Fibroblast of skin of right biceps (primary cell): ENCODE measurements around the gene MBD3.
"Not testable (repeated sequence)": the region's sequence is repeated elsewhere in the genome, so short reads cannot be mapped to it uniquely, and the experiment has no call there.

Source experiments
- DNase-seq: peaks from one replicate; pipeline ENCODE4 v3.0.0-alpha.2; 2013

Gene MBD3

DNA sequence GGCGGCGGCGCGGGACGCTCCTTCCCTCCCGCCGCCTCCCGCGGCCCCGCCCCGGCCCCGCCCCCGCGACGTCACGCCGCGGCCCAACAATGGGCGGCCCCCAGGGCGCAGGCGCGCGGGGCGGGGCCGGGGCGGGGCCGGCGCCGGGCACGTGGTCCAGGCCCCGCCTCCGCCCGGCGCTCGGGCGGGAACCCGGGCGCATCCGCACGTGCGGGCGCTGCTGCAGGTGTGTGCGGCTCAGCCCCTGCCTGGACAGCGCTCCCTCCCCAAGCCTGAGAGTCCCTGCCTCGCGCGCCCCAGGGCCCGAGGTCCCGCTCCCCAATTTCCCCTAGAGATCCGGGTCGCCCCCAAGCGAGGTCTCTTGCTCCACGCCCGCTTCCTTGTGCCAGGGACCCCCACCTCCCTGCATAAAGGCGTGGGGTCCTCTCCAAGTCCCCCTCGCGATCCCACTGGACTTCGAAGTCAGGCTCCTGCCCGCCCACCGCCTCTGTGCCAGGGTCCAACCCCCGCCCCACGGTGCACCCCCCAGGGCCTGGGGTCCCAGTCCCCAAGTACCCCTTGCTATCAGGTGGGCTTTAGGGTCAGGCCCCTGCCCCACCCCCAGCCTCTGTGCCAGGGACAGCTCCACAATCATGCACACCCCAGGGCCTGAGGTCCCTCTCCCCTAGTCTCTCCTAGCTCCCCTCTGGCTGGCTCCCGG, 24.2 kb downstream of the MBD3 start, which contains the start of gene MEX3D:
Gene MEX3D (minus strand): TSS at position 6 of the 700 bp plus-strand sequence. CDS start 267 bp downstream, outside the sequence.
- DNase-seq: peak; percentile 84

DNA sequence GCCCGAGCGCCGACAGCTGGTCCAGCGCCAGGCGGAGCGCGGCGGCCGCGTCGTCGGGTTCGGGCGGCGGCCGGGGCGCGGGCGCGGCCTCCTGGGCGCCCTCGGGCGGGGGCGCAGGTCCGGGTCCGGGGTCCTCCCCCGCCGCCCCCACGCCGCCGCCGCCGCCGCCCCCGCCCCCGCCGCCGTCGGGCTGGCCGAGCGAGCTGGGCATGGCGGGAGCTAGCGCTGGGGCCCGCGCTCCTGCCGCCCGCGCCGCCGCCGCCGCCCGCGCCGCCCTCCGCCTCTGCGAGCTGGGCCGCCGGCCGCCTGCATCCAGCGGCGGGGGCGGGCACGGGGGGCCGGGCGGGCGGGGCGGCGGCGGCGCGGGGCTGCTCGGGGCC, 24.8 kb downstream of the MBD3 start:
- no peak for DNase-seq

GRCh38 chr19:1567116-1567847, 25.4 kb downstream of the MBD3 start:
- DNase-seq: no peak

GRCh38 chr19:1566392-1567115, 26.1 kb downstream of the MBD3 start:
- peak; percentile 88 for DNase-seq

DNA sequence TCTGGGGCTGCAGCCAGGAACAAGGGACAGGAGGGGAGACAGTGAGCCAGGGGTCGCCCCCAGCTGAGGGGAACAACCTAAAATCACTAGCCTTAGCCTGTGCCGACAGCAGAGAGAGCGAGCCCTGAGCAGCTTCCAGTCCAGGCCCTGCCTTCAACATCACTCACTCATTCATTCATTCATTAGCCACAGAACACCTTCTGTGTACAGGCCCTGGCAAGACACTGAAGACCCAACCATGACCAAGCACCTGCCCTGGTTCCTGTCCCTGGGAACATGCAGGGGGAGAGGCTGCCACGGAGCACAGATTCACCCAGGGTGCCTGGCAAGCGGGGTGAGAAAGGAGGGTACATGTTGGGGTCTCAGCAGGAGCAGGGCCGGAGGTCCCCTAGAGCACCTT, 29.4 kb downstream of the MBD3 start:
- no peak for DNase-seq

DNA sequence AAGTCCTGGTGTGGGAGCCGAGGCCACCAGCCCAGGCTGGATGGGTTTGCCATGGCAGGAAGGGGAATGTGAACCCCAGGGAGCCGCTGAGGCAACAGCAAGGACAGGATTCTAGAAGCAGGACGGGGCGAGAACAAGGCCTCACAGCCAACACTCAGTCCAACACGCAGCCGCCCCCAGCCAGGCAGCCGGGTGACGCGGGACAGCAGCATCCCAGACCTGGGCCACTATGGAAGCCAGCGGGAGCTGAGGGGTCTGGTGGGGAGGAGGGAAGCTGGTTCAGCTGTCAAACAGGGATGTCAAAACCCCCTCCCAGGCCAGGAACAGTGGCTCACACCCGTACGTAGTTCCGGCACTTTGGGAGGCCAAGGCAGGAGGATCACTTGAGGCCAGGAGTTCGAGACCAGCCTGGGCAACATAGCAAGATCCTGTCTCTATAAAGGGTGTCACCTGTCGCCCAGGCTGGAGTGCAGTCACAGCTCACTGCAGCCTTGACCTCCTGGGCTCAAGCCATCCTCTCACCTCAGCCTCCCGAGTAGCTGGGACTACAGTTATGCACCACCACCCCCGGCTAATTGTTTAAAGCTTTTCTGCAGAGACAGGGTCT, 31.3 kb downstream of the MBD3 start:
- no peak for DNase-seq

GRCh38 chr19:1560286-1560882, 32.3 kb downstream of the MBD3 start:
- no peak for DNase-seq

DNA sequence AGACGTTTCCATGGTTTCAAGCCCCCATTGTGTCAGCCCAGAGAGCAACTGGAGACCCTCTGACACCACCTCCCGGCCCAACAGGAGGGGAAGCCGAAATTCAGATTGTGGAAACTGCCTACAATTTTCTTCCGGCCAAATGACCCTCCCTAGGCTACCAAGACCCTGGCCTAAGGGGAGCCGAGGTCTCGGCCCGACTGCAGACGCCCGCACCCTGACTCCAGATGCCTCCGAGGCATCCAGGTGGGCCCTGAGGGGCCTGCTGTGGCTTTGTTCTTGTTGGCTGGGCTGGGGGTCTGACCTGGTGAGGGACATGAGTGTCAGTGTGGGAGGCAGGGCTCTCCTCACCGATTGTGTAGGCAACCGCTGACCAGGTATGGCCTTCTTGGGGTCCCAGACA, 34.1 kb downstream of the MBD3 start:
- DNase-seq: no peak

GRCh38 chr19:1556390-1557070, 36.1 kb downstream of the MBD3 start:
- DNase-seq: no peak

- DNase-seq: no peak
Measured at GRCh38 chr19:1555487-1556389, 36.9 kb downstream of the MBD3 start.

DNA sequence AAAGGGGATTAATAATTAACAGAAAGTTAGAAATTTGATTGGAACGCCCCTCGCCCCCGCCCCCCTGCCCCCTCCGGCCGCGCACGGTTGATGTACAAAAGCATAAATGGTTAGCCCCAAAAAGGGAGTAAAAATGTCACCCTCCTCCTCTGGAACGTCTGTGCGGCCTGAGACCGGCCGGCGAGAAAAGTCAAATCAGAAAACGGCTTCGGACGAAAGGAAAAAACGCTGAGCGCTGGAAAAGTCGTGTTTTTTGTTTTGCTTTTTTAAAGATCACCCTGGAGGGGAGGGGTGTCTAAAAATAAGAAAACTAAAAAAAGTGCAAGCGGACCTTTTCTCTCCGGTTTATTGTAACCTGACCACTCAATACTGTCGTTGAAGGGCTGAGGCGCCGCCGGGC, 37.7 kb downstream of the MBD3 start:
- DNase-seq: no peak

GRCh38 chr19:1553415-1553814, 39.2 kb downstream of the MBD3 start:
- DNase-seq: no peak

GRCh38 chr19:1551068-1552040, 41.3 kb downstream of the MBD3 start:
- DNase-seq: no peak

- DNase-seq: no peak
Measured at GRCh38 chr19:1549332-1549945, 43.2 kb downstream of the MBD3 start.

- DNase-seq: no peak
Measured at GRCh38 chr19:1540365-1540925, 52.2 kb downstream of the MBD3 start.

GRCh38 chr19:1539749-1540148, 52.9 kb downstream of the MBD3 start:
- not testable (repeated sequence) for DNase-seq

- no peak for DNase-seq
Measured at GRCh38 chr19:1538978-1539377, 53.7 kb downstream of the MBD3 start.

DNA sequence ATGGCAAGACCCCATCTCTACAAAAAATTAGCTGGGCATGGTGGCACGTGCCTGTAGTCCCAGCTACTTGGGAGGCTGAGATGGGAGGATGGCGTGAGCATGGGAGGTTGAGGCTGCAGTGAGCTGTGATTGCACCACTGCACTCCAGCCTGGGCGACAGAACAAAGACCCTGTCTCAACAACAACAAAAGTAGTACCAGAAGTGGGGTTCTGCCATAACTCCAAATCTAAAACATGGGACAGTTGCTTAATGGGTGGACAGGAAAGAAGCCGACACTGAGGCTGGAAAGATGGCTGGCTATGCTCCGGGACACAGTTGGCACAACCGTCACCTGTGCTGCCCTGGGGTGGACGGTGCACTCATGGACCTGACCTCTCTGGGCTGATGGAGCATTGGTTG, 57.0 kb downstream of the MBD3 start:
- not testable (repeated sequence) for DNase-seq

DNA sequence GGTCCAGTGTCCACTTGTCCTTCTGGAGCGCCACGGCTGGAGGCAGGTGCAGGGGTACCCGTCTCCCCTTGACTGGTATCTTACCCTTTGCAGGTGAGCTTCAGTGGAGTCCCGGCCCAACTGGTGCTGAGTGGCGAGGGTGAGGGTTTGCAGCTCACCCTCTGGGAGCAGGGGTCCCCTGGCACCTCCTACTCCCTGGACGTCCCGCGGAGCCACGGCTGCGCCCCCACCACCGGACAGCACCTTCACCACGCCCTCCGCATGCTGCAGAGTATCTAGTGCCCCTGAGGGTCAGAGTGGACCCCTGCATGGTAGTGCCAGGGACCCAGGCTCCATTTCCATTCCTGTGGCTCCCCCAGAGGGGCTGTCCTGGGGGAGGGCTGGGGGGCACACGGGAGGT, 57.7 kb downstream of the MBD3 start:
- DNase-seq: no peak
